Parathyroid adenoma (tissue), 2 donors: ENCODE results near the gene TTC28.

Experiments used
- H2AFZ ChIP-seq: fragments of 300-600 bp; sonication (generic); one replicate; pipeline ENCODE4 v1.7.0; 2017; ENCODE audit warnings: antibody characterized with exemption, mild to moderate bottlenecking
- H3K27ac ChIP-seq: fragments of 300-600 bp; sonication (generic); one replicate; pipeline ENCODE4 v1.7.0; 2017
- H3K27me3 ChIP-seq: fragments of 300-600 bp; sonication (generic); one replicate; pipeline ENCODE4 v1.7.0; 2017; ENCODE audit warnings: low read length; ENCODE audit not compliant: control insufficient read depth, insufficient read depth
- H3K36me3 ChIP-seq: fragments of 300-600 bp; sonication (generic); one replicate; pipeline ENCODE4 v1.7.0; 2017; ENCODE audit warnings: low read length; ENCODE audit not compliant: control insufficient read depth, insufficient read depth
- H3K4me1 ChIP-seq: fragments of 300-600 bp; sonication (generic); one replicate; pipeline ENCODE4 v1.7.0; 2017; ENCODE audit warnings: control low read depth
- H3K4me2 ChIP-seq: fragments of 300-600 bp; sonication (generic); one replicate; pipeline ENCODE4 v1.7.0; 2017; ENCODE audit warnings: low read length
- H3K4me3 ChIP-seq: fragments of 300-600 bp; sonication (generic); one replicate; pipeline ENCODE4 v1.7.0; 2017; ENCODE audit warnings: low read depth, low read length
- H3K79me2 ChIP-seq: fragments of 300-600 bp; sonication (generic); one replicate; pipeline ENCODE4 v1.7.0; 2017; ENCODE audit warnings: control low read depth
- H3K9ac ChIP-seq: fragments of 300-600 bp; sonication (generic); one replicate; pipeline ENCODE4 v1.7.0; 2017; ENCODE audit warnings: mild to moderate bottlenecking
- H3K9me3 ChIP-seq: fragments of 300-600 bp; sonication (generic); one replicate; pipeline ENCODE4 v1.7.0; 2017; ENCODE audit warnings: low read length; ENCODE audit not compliant: control insufficient read depth
- CTCF ChIP-seq: fragments of 300-600 bp; sonication (generic); IDR thresholded peaks from one replicate; pipeline ENCODE4 v1.7.0; 2017; ENCODE audit warnings: antibody characterized with exemption, mild to moderate bottlenecking
- donor health status: primary hyperparathyroidism.

Gene TTC28

GRCh38 chr22:28143241-28143865 lies 536.3 kb downstream of the TTC28 start:
- Histone ChIP-seq H3K27ac (no peak overlapping the region), H3K36me3 (no peaks in the 10 kb centered on the region), H3K79me2 (no peaks in the 10 kb centered on the region), H2AFZ (no peak overlapping the region), H3K4me3 (no peak overlapping the region), H3K4me1 (peaks cover 2% of the 10 kb centered on the region), H3K9me3 (no peaks in the 10 kb centered on the region), H3K27me3 (no peaks in the 10 kb centered on the region), H3K9ac (no peak overlapping the region), H3K4me2 (no peak overlapping the region)
- TF ChIP-seq CTCF: no peak

- H3K9me3 ChIP-seq: no peaks in the 10 kb centered on the region
- no peaks in the 10 kb centered on the region for H3K79me2 ChIP-seq
- no peak overlapping the region for H3K4me2 ChIP-seq
- H3K27ac ChIP-seq: no peak overlapping the region
- H2AFZ ChIP-seq: no peak overlapping the region
- H3K36me3 ChIP-seq: no peaks in the 10 kb centered on the region
- no peak for TF ChIP-seq CTCF
- H3K4me3 ChIP-seq: no peak overlapping the region
- no peaks in the 10 kb centered on the region for H3K27me3 ChIP-seq
- H3K9ac ChIP-seq: no peak overlapping the region
- peaks cover 2% of the 10 kb centered on the region for H3K4me1 ChIP-seq
Measured at GRCh38 chr22:28142361-28142961, 537.2 kb downstream of the TTC28 start.

GRCh38 chr22:28141614-28142013 lies 538.0 kb downstream of the TTC28 start:
- no peaks in the 10 kb centered on the region for H3K36me3 ChIP-seq
- no peak overlapping the region for H3K4me3 ChIP-seq
- TF ChIP-seq CTCF: no peak
- H3K27me3 ChIP-seq: no peaks in the 10 kb centered on the region
- H3K79me2 ChIP-seq: no peaks in the 10 kb centered on the region
- H2AFZ ChIP-seq: no peak overlapping the region
- H3K9ac ChIP-seq: no peak overlapping the region
- no peaks in the 10 kb centered on the region for H3K9me3 ChIP-seq
- peaks cover 2% of the 10 kb centered on the region for H3K4me1 ChIP-seq
- no peak overlapping the region for H3K4me2 ChIP-seq
- no peak overlapping the region for H3K27ac ChIP-seq

GRCh38 chr22:28139961-28140360 lies 539.7 kb downstream of the TTC28 start:
- no peaks in the 10 kb centered on the region for H3K4me1 ChIP-seq
- no peaks in the 10 kb centered on the region for H3K9me3 ChIP-seq

More at GRCh38 chr22:28139961-28140360, 539.7 kb downstream of the TTC28 start:
- Histone ChIP-seq H3K4me2 (no peak overlapping the region), H3K27me3 (no peaks in the 10 kb centered on the region), H3K4me3 (no peak overlapping the region), H2AFZ (no peak overlapping the region), H3K27ac (no peak overlapping the region), H3K36me3 (no peaks in the 10 kb centered on the region), H3K9ac (no peak overlapping the region), H3K79me2 (no peaks in the 10 kb centered on the region)
- TF ChIP-seq CTCF: no peak
